Heart right ventricle (tissue), 16 donors: Measurements from ENCODE around the gene HAPSTR1. TPM values are rescaled to one million over a fixed set of nuclear protein-coding genes. Genes with fewer than 3 reads are reported as not detected.

ENCODE experiments used
- ATAC-seq, 8 donors: fragments of 200-7000 bp; cut with Tn5 transposase; one replicate each; pipeline ENCODE4 v1.9.1; 2020; ENCODE audit warnings: mild to moderate bottlenecking in 8 of 8, moderate library complexity in 8 of 8, moderate number of reproducible peaks in 1 of 8
- DNase-seq, 2 donors: peaks; one replicate each; pipeline ENCODE4 v3.0.0-alpha.2; 2020
- H3K27ac ChIP-seq, 10 donors: fragments of 200-600 bp; sonication (generic) in 2 of 10; one replicate each; pipeline versions ENCODE4 v1.5.0 to v1.8.0; 2020 to 2022; ENCODE audit warnings: mild to moderate bottlenecking in 3 of 10
- H3K27me3 ChIP-seq, 7 donors: fragments of 200-600 bp; one replicate each; pipeline ENCODE4 v1.8.0; 2021 to 2022; ENCODE audit warnings: mild to moderate bottlenecking in 2 of 7
- H3K36me3 ChIP-seq, 9 donors: fragments of 200-600 bp; sonication (generic) in 1 of 9; one replicate each; pipeline versions ENCODE4 v1.5.0 to v1.8.0; 2020 to 2022; ENCODE audit warnings: mild to moderate bottlenecking in 2 of 9
- H3K4me1 ChIP-seq, 9 donors: fragments of 200-600 bp; sonication (generic) in 1 of 9; one replicate each; pipeline versions ENCODE4 v1.5.0 to v1.8.0; 2020 to 2022; ENCODE audit warnings: mild to moderate bottlenecking in 4 of 9
- H3K4me3 ChIP-seq, 10 donors: fragments of 200-600 bp; sonication (generic) in 2 of 10; one replicate each; pipeline versions ENCODE4 v1.5.0 to v1.8.0; 2020 to 2022; ENCODE audit warnings: mild to moderate bottlenecking in 7 of 10, moderate library complexity in 2 of 10
- H3K9me3 ChIP-seq, 11 donors: fragments of 200-600 bp in 10 of 11; sonication (generic) in 2 of 11; one replicate each; pipeline versions ENCODE4 v1.5.0 to v1.8.0; 2013 to 2022; ENCODE audit warnings: mild to moderate bottlenecking in 2 of 11, control low read depth in 1 of 11, moderate library complexity in 1 of 11
- WGBS, 2 donors: extraction: QIAGEN DNeasy Blood & Tissue Kit; methylation state at CpG; one replicate each; pipeline ENCODE4 v1.1.7; 2013; ENCODE audit warnings: inconsistent platforms in 1 of 2; 5-methylcytosine and 5-hydroxymethylcytosine counted together
- intact Hi-C, 10 donors: fragments of 100-400 bp; cut with DNase I; formaldehyde crosslinking; loops; one replicate each; pipeline versions ENCODE4 v1.11.1 to v1.14.2; 2022
- polyA plus RNA-seq, 2 donors: library from polyadenylated mRNA; stranded (reverse); fragments of 200-250 nt; gene quantifications; one replicate each; pipeline ENCODE4 v1.2.3, GENCODE V29; 2013
- total RNA-seq, 10 donors: library from RNA; stranded (reverse); fragmentation: NEBNext Ultra II Directional in 3 of 10; extraction: Animal tissue kit (Norgen Biotek cat#: 25700) in 3 of 10; gene quantifications; one replicate each; pipeline versions ENCODE4 v1.2.1 to v1.2.4, GENCODE V29; 2021 to 2023
- TF ChIP-seq, protein P1 (sequence below), 9 donors: fragments of 200-600 bp; sonication (generic) in 2 of 9; IDR thresholded peaks; one replicate each; pipeline versions ENCODE4 v1.5.0 to v1.8.0; 2021 to 2022; ENCODE audit warnings: antibody characterized with exemption in 9 of 9, mild to moderate bottlenecking in 5 of 9, moderate library complexity in 1 of 9
- donor health status: Arrhythmogenic right ventricular cardiomyopathy.
- donor health status: ischemic (EF 13 %, LVEDD 7.1; RV severe dilation, severe dysfunction).
- donor health status: healthy with polysubstance abuse.
- donor health status: DM: no; HTN: yes; CAD: no.
- donor health status: DM: no; HTN: no; CAD: no.
- donor health status: ischemic (EF 25% LVEDD 6.9; RV normal size, moderate dysfunction).
- donor health status: ischemic (EF 25% LVEDD 5.7; RV mildly dilated, moderate dysfunction).
- donor health status: healthy.
- donor health status: DM: yes; HTN: yes; CAD: no.
- donor health status: Ischemic cardiomyopathy.
- donor health status: ischemic (EF 35%, LVEDD 5.7; RV mildly dilated, moderate dysfunction).
- donor health status: nonischemic (EF 11% LVEDD 7.7; RV severe dilation, severe dysfunction).
- donor health status: DM: yes; HTN: yes; CAD: no.
- donor health status: PGD.
- donor health status: ischemic (EF 29% LVEDD 5.4; RV normal size, mild dysfunction).
- donor health status: nonischemic (EF 23%, LVEDD 6.1; RV moderate dilation, normal function).

The HAPSTR1 gene
- total and polyA plus RNA-seq, 12 donors, result 10.2 to 74.7 (median 63.7) TPM

- Histone ChIP-seq H3K4me1 (peaks cover 0 to 92% (median 65%) of the 10 kb centered on the region in 9 donors), H3K9me3 (no peaks in the 10 kb centered on the region), H3K4me3 (no peak overlapping the region), H3K36me3 (peaks cover 0 to 71% (median 10%) of the 10 kb centered on the region in 9 donors), H3K27me3 (no peaks in the 10 kb centered on the region), H3K27ac (no peak overlapping the region)
- TF ChIP-seq, protein P1, sequence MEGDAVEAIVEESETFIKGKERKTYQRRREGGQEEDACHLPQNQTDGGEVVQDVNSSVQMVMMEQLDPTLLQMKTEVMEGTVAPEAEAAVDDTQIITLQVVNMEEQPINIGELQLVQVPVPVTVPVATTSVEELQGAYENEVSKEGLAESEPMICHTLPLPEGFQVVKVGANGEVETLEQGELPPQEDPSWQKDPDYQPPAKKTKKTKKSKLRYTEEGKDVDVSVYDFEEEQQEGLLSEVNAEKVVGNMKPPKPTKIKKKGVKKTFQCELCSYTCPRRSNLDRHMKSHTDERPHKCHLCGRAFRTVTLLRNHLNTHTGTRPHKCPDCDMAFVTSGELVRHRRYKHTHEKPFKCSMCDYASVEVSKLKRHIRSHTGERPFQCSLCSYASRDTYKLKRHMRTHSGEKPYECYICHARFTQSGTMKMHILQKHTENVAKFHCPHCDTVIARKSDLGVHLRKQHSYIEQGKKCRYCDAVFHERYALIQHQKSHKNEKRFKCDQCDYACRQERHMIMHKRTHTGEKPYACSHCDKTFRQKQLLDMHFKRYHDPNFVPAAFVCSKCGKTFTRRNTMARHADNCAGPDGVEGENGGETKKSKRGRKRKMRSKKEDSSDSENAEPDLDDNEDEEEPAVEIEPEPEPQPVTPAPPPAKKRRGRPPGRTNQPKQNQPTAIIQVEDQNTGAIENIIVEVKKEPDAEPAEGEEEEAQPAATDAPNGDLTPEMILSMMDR (IDR thresholded peaks at IDR 0.05), result no peak
- 90 to 93% methylated on average over 5 of the region's 5 CpGs for WGBS, 2 donors
- no peak for DNase-seq
- no peak for ATAC-seq
- intact Hi-C loops, result loop anchor here in 1 of 10 donors (10.0 kb wide), 1 partner anchor 188 kb away; no protein-coding TSS in a partner anchor
Measured at GRCh38 chr16:9122342-9122741, 30.9 kb downstream of the HAPSTR1 start.

DNA sequence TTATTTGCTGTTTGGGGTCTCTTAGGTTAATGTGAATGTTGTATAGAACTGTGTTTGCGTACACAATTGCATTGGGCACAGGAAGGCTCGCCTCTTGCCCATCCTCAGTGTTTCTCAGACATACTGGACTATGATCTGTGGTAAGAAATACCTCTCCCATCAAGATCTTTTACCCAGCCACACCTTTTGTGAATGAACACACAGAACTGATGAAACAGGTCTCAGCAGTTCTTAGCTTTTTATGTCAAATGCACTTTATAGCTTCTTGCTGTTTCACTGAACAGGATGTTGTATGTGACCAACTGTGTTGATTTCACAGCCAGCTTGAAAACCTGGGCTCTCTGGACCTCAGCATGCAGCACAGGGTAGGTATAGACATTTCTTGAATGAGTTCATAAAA is 31.5 kb downstream of the HAPSTR1 start:
- Histone ChIP-seq H3K9me3 (no peaks in the 10 kb centered on the region), H3K36me3 (peaks cover 0 to 65% (median 10%) of the 10 kb centered on the region in 9 donors), H3K4me1 (peaks cover 3 to 92% (median 66%) of the 10 kb centered on the region in 9 donors), H3K27ac (peak overlapping the region in 2 of 10 donors; percentile 6 to 7), H3K27me3 (no peaks in the 10 kb centered on the region), H3K4me3 (no peak overlapping the region)
- TF ChIP-seq, protein P1 (IDR thresholded peaks at IDR 0.05), result no peak
- ATAC-seq (no peak), DNase-seq (no peak)
- WGBS, 2 donors, result 68 to 73% methylated on average over 2 of the region's 2 CpGs
- intact Hi-C loops, result loop anchor here in 1 of 10 donors (10.0 kb wide), 1 partner anchor 188 kb away; no protein-coding TSS in a partner anchor

DNA sequence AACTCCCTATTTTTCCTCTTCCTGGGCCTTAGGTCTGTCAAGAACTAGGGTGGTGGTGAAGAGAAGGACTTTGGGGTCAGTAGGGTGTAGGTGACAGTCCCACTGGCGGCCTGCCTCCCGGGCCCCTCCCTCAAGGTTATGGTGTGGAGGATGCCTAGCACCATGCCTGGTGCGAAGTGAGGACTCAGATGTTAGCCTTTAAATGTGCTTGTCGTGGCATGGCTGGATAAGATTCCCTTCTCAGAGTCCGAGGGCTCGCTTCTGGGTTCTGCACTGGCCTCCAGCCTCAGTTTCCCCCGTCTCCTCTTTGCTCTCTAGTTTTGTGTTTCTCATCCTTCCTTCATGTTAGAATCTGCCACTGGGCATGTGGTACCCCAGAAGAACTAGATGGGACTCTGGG is 32.0 kb downstream of the HAPSTR1 start:
- Histone ChIP-seq H3K4me3 (no peak overlapping the region), H3K9me3 (no peaks in the 10 kb centered on the region), H3K4me1 (peaks cover 6 to 92% (median 62%) of the 10 kb centered on the region in 9 donors), H3K27ac (peak overlapping the region in 3 of 10 donors; percentile 6 to 21 (median 7)), H3K36me3 (peaks cover 0 to 61% (median 10%) of the 10 kb centered on the region in 9 donors), H3K27me3 (no peaks in the 10 kb centered on the region)
- TF ChIP-seq, protein P1 (IDR thresholded peaks at IDR 0.05), result no peak
- intact Hi-C loops, result loop anchor here in 1 of 10 donors (10.0 kb wide), 1 partner anchor 189 kb away; no protein-coding TSS in a partner anchor
- ATAC-seq (no peak), DNase-seq (no peak)
- WGBS, 2 donors, result 98 to 99% methylated on average over 7 of the region's 7 CpGs

DNA sequence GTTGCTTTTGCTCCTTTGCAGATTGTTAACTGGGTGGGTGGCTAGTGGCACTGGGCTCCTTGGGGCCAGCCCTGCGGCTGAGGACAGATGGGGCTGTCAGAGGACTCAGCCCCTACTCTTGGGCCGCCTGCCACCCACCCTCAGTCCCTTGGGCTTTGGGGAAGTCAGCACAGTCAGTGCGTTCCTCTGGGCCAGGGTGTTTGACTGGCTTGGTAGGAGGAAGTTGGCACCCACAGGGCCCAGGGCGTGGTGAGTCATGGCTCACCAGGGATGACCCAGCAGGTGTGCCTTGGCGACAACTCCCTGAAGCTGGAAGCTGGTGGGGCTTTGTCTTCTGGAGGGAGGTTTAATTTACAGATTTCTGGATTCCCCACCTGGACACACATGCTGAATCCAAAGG is 32.4 kb downstream of the HAPSTR1 start:
- 74 to 78% methylated on average over 5 of the region's 5 CpGs for WGBS, 2 donors
- H3K27me3 ChIP-seq, result no peaks in the 10 kb centered on the region
- peak overlapping the region in 2 of 10 donors; percentile 6 to 21 for H3K27ac ChIP-seq
- TF ChIP-seq, protein P1 (IDR thresholded peaks at IDR 0.05), result no peak
- intact Hi-C loops, result loop anchor here in 1 of 10 donors (10.0 kb wide), 1 partner anchor 189 kb away; no protein-coding TSS in a partner anchor
- ATAC-seq (peak in 5 of 8 donors; percentile 23 to 73 (median 43)), DNase-seq (peak in 1 of 2 donors; percentile 44)
- H3K9me3 ChIP-seq, result no peaks in the 10 kb centered on the region
- no peak overlapping the region for H3K4me3 ChIP-seq
- peaks cover 0 to 56% (median 10%) of the 10 kb centered on the region in 9 donors for H3K36me3 ChIP-seq
- peaks cover 6 to 92% (median 57%) of the 10 kb centered on the region in 9 donors for H3K4me1 ChIP-seq
